HG02840 (cell line): Measurements from ENCODE around the gene FARP2.
"Not testable (repeated sequence)": the region's sequence is repeated elsewhere in the genome, so short reads cannot be mapped to it uniquely, and the experiment has no call there.

ENCODE experiments used
- ATAC-seq: cut with Tn5 transposase; IDR thresholded peaks from one replicate; pipeline ENCODE4 v1.9.1; 2021; ENCODE audit warnings: mild to moderate bottlenecking, moderate library complexity, moderate number of reproducible peaks; ENCODE audit not compliant: unreplicated experiment, low FRiP score

FARP2 gene

GRCh38 chr2:241364781-241365180, 8.7 kb downstream of the FARP2 start:
- ATAC-seq, result no peak

- no peak for ATAC-seq
These were observed 10.6 kb downstream of the FARP2 start for GRCh38 chr2:241366678-241367077.

- no peak for ATAC-seq
These were observed 12.6 kb downstream of the FARP2 start for GRCh38 chr2:241368643-241369042.

GRCh38 chr2:241372361-241372992, 16.4 kb downstream of the FARP2 start:
- ATAC-seq, result no peak

- no peak for ATAC-seq
These were observed 17.4 kb downstream of the FARP2 start for GRCh38 chr2:241373446-241373845.

- not testable (repeated sequence) for ATAC-seq
These were observed 17.8 kb downstream of the FARP2 start for GRCh38 chr2:241373906-241374305.

- no peak for ATAC-seq
These were observed 19.2 kb downstream of the FARP2 start for GRCh38 chr2:241375300-241375699.

- ATAC-seq, result no peak
These were observed 20.7 kb downstream of the FARP2 start for GRCh38 chr2:241376808-241377207.

- ATAC-seq, result no peak
These were observed 22.7 kb downstream of the FARP2 start for GRCh38 chr2:241378816-241379215.

GRCh38 chr2:241379481-241380480, 23.7 kb downstream of the FARP2 start:
- ATAC-seq, result no peak

GRCh38 chr2:241381872-241382271, 25.8 kb downstream of the FARP2 start:
- no peak for ATAC-seq

- ATAC-seq, result not testable (repeated sequence)
These were observed 29.4 kb downstream of the FARP2 start for GRCh38 chr2:241385450-241385849.

GRCh38 chr2:241386519-241386918, 30.4 kb downstream of the FARP2 start:
- no peak for ATAC-seq

GRCh38 chr2:241389697-241390096, 33.6 kb downstream of the FARP2 start:
- no peak for ATAC-seq

GRCh38 chr2:241390301-241391206, 34.5 kb downstream of the FARP2 start:
- no peak for ATAC-seq

- no peak for ATAC-seq
These were observed 36.0 kb downstream of the FARP2 start for GRCh38 chr2:241391892-241392665.

- not testable (repeated sequence) for ATAC-seq
These were observed 36.7 kb downstream of the FARP2 start for GRCh38 chr2:241392753-241393152.

GRCh38 chr2:241393524-241394196, 37.6 kb downstream of the FARP2 start:
- ATAC-seq, result no peak

- ATAC-seq, result not testable (repeated sequence)
These were observed 40.7 kb downstream of the FARP2 start for GRCh38 chr2:241396809-241397208.
